ENCODE results near the gene SLC25A23.
"Not testable (repeated sequence)": the region's sequence is repeated elsewhere in the genome, so short reads cannot be mapped to it uniquely, and the experiment has no call there.

The SLC25A23 gene

GRCh38 chr19:6459262-6460098, at the start of gene SLC25A23:
TSS of gene SLC25A23 (minus strand) at chr19:6459792. CDS start at chr19:6459628, 164 bp downstream.
- DNase-seq: peak; percentile 75 to 77

- DNase-seq: not testable (repeated sequence)
Measured at GRCh38 chr19:6508028-6508771, 48.6 kb upstream of the SLC25A23 start.

- DNase-seq: no peak
Measured at GRCh38 chr19:6503407-6504201, 44.0 kb upstream of the SLC25A23 start.

- DNase-seq: peak; percentile 52 to 62
Measured at GRCh38 chr19:6501740-6502648, 42.4 kb upstream of the SLC25A23 start, which contains the start of gene TUBB4A. TSS of gene TUBB4A (minus strand) at chr19:6502309. CDS start at chr19:6502212, 97 bp downstream.

- no peak for DNase-seq
Measured at GRCh38 chr19:6500837-6501739, 41.5 kb upstream of the SLC25A23 start.

GRCh38 chr19:6499052-6499790, 39.6 kb upstream of the SLC25A23 start:
- no peak for DNase-seq

GRCh38 chr19:6498294-6499036, 38.9 kb upstream of the SLC25A23 start:
- DNase-seq: no peak

- no peak for DNase-seq
Measured at GRCh38 chr19:6495947-6496346, 36.4 kb upstream of the SLC25A23 start.

- DNase-seq: no peak
Measured at GRCh38 chr19:6494438-6495036, 34.9 kb upstream of the SLC25A23 start.

- no peak for DNase-seq
Measured at GRCh38 chr19:6491802-6492592, 32.4 kb upstream of the SLC25A23 start.

- no peak for DNase-seq
Measured at GRCh38 chr19:6490134-6490533, 30.5 kb upstream of the SLC25A23 start.

GRCh38 chr19:6489278-6490061, 29.9 kb upstream of the SLC25A23 start:
- peak in 1 of 2 experiments; percentile 35 for DNase-seq

GRCh38 chr19:6484831-6485230, 25.2 kb upstream of the SLC25A23 start:
- no peak for DNase-seq

- DNase-seq: no peak
Measured at GRCh38 chr19:6484230-6484629, 24.6 kb upstream of the SLC25A23 start.

GRCh38 chr19:6483235-6483634, 23.6 kb upstream of the SLC25A23 start:
- DNase-seq: no peak

- DNase-seq: no peak
Measured at GRCh38 chr19:6482343-6482686, 22.7 kb upstream of the SLC25A23 start.
